GM23338 (cell line): Measurements from ENCODE around the gene HK1. TPM values are rescaled to one million over a fixed set of nuclear protein-coding genes. Genes with fewer than 3 reads are reported as not detected.
A peak's percentile ranks its signal among the peaks of the same experiment; 100 is the strongest.

Experiments
- ATAC-seq: fragments of 200-7000 bp; cut with Tn5 transposase; 3 replicates; pipeline ENCODE4 v1.9.1; 2020
- DNase-seq: peaks from one replicate; pipeline ENCODE4 v3.0.0-alpha.2; 2015; ENCODE audit warnings: low spot score
- H2AFZ ChIP-seq: fragments of 200-600 bp; sonication (generic); 2 replicates; pipeline ENCODE4 v1.8.0; 2016; ENCODE audit warnings: antibody characterized with exemption, mild to moderate bottlenecking, moderate library complexity
- H3F3A ChIP-seq: fragments of 200-600 bp; sonication (generic); replicated peaks from 2 replicates; pipeline ENCODE4 v1.8.0; 2017; ENCODE audit warnings: antibody characterized with exemption, mixed run types, low read depth
- H3K27ac ChIP-seq: fragments of 200-600 bp; sonication (generic); 2 replicates; pipeline ENCODE4 v1.6.1; 2016; ENCODE audit warnings: low read depth
- H3K27me3 ChIP-seq: fragments of 200-600 bp; sonication (generic); 2 replicates; pipeline ENCODE4 v1.8.0; 2016; ENCODE audit warnings: mild to moderate bottlenecking, mixed run types, moderate library complexity; ENCODE audit not compliant: insufficient read depth
- H3K36me3 ChIP-seq: fragments of 200-600 bp; sonication (generic); 2 replicates; pipeline ENCODE4 v1.8.0; 2016; ENCODE audit warnings: mild to moderate bottlenecking; ENCODE audit not compliant: insufficient read depth
- H3K4me1 ChIP-seq: fragments of 200-600 bp; sonication (generic); 2 replicates; pipeline ENCODE4 v1.8.0; 2016; ENCODE audit warnings: mild to moderate bottlenecking, moderate library complexity; ENCODE audit not compliant: insufficient read depth
- H3K4me2 ChIP-seq: fragments of 200-600 bp; sonication (generic); 2 replicates; pipeline ENCODE4 v1.7.1; 2017; ENCODE audit warnings: mixed run types
- H3K4me3 ChIP-seq: fragments of 200-600 bp; sonication (generic); 2 replicates; pipeline ENCODE4 v1.6.1; 2016; ENCODE audit warnings: mixed run types
- H3K79me2 ChIP-seq: fragments of 200-600 bp; sonication (generic); replicated peaks from 2 replicates; pipeline ENCODE4 v1.8.0; 2017; ENCODE audit warnings: mild to moderate bottlenecking; ENCODE audit not compliant: insufficient read depth
- H3K9me2 ChIP-seq: fragments of 200-600 bp; sonication (generic); 2 replicates; pipeline ENCODE4 v1.8.0; 2017; ENCODE audit not compliant: insufficient read depth
- H4K20me1 ChIP-seq: fragments of 200-600 bp; sonication (generic); replicated peaks from 2 replicates; pipeline ENCODE4 v1.8.0; 2017; ENCODE audit warnings: mild to moderate bottlenecking; ENCODE audit not compliant: insufficient read depth
- H3K27ac Mint-ChIP-seq: 2 replicates; pipeline ENCODE4 v1.8.0; 2020; ENCODE audit warnings: inconsistent platforms, mild to moderate bottlenecking, moderate library complexity, mixed read lengths
- H3K27me3 Mint-ChIP-seq: 3 replicates; pipeline ENCODE4 v1.8.0; 2022; ENCODE audit warnings: low read depth, mild to moderate bottlenecking, moderate library complexity, mixed read lengths, inconsistent platforms; ENCODE audit not compliant: insufficient read depth, poor library complexity
- H3K36me3 Mint-ChIP-seq: 3 replicates; pipeline ENCODE4 v1.8.0; 2021; ENCODE audit warnings: low read depth, mild to moderate bottlenecking, inconsistent platforms, moderate library complexity, mixed read lengths
- H3K4me1 Mint-ChIP-seq: 3 replicates; pipeline ENCODE4 v1.8.0; 2020; ENCODE audit warnings: mild to moderate bottlenecking, inconsistent platforms, mixed read lengths
- H3K4me3 Mint-ChIP-seq: 3 replicates; pipeline ENCODE4 v1.8.0; 2021; ENCODE audit warnings: moderate library complexity, mild to moderate bottlenecking, inconsistent platforms, mixed read lengths
- H3K9me3 Mint-ChIP-seq: 3 replicates; pipeline ENCODE4 v1.8.0; 2020; ENCODE audit warnings: moderate library complexity, mild to moderate bottlenecking, inconsistent platforms, mixed read lengths
- CTCF ChIP-seq, 2 experiments: fragments of 200-600 bp in 1 of 2; sonication (generic) in 1 of 2; conservative IDR thresholded peaks; 2 replicates each; pipeline versions ENCODE4 v1.5.1 to v1.6.1; 2016 to 2017; ENCODE audit warnings: antibody characterized with exemption in 2 of 2, low read depth in 2 of 2, mild to moderate bottlenecking in 2 of 2, moderate library complexity in 1 of 2
- ETS1 ChIP-seq: IDR thresholded peaks from 2 replicates; pipeline ENCODE4 v1.6.1; 2016; ENCODE audit warnings: antibody characterized with exemption
- EZH2 ChIP-seq: fragments of 200-600 bp; sonication (generic); IDR thresholded peaks from one replicate; pipeline ENCODE4 v1.8.0; 2017; ENCODE audit warnings: antibody characterized with exemption, mild to moderate bottlenecking, low read depth; ENCODE audit not compliant: unreplicated experiment
- JUNB ChIP-seq: IDR thresholded peaks from one replicate; pipeline ENCODE4 v1.6.1; 2016; ENCODE audit warnings: antibody characterized with exemption; ENCODE audit not compliant: unreplicated experiment
- NANOG ChIP-seq: IDR thresholded peaks from 2 replicates; pipeline ENCODE4 v1.6.1; 2016; ENCODE audit warnings: antibody characterized with exemption, borderline replicate concordance
- REST ChIP-seq: IDR thresholded peaks from one replicate; pipeline ENCODE4 v1.6.1; 2018; ENCODE audit warnings: antibody characterized with exemption; ENCODE audit not compliant: unreplicated experiment
- ZNF114 ChIP-seq: fragments of 250-450 bp; sonication (Bioruptor Pico); IDR thresholded peaks from 2 replicates; pipeline ENCODE4 v1.5.0; 2020; ENCODE audit warnings: mild to moderate bottlenecking, moderate library complexity
- ZNF462 ChIP-seq: fragments of 250-450 bp; sonication (Bioruptor Pico); IDR thresholded peaks from 2 replicates; pipeline ENCODE4 v1.5.0; 2020; ENCODE audit warnings: mild to moderate bottlenecking, moderate library complexity
- polyA plus RNA-seq: library from polyadenylated mRNA; unstranded; fragments of >200 nt; fragmentation: Nextera tagmentation; extraction: Ambion mirVana; gene quantifications from 2 replicates; pipeline ENCODE4 v1.2.1, GENCODE V29; 2016
- total RNA-seq: library from RNA; depleted of rRNA; stranded (reverse); fragments of >200 nt; shearing (Covaris generic); gene quantifications from 2 replicates; pipeline ENCODE4 v1.2.3, GENCODE V29; 2014

HK1 gene
- total and polyA plus RNA-seq, 2 experiments from 2014 or later = 76.6 to 229 TPM

GRCh38 chr10:69344591-69345252 is 66.4 kb downstream of the HK1 start:
- Histone ChIP-seq H3K4me1 (peaks cover 73% of the 10 kb centered on the region), H3K9me2 (0 out of 2 replicates have a peak, but pooled peaks cover 3% of the 10 kb centered on the region), H3K79me2 (peaks cover 98% of the 10 kb centered on the region), H4K20me1 (no peaks in the 10 kb centered on the region), H3K4me3 (no peak overlapping the region; the same call in 1 of the 2 replicates), H3K27ac (peak overlapping the region; percentile 89), H3F3A (peaks cover 9% of the 10 kb centered on the region), H2AFZ (no peak overlapping the region), H3K27me3 (no peaks in the 10 kb centered on the region), H3K4me2 (peak overlapping the region; percentile 74), H3K36me3 (peaks cover 10% of the 10 kb centered on the region; the same call in 1 of the 2 replicates)
- H3K4me1 Mint-ChIP-seq = peaks cover 75% of the 10 kb centered on the region
- H3K4me3 Mint-ChIP-seq = no peak overlapping the region; the same call in 2 of the 3 replicates
- DNase-seq (peak; percentile 49), ATAC-seq (peak; percentile 52)
- H3K36me3 Mint-ChIP-seq = peaks cover 56% of the 10 kb centered on the region
- H3K9me3 Mint-ChIP-seq = no peaks in the 10 kb centered on the region
- H3K27me3 Mint-ChIP-seq = peaks cover 9% of the 10 kb centered on the region
- TF ChIP-seq ETS1 (no peak), JUNB (no peak), CTCF (conservative IDR thresholded peaks at IDR 0.05; ENCODE audit: low read depth in 2 of 2) (0 out of 4 replicates have a peak, but pooled peaks of 1 of the 2 experiments have one; percentile 3), NANOG (no peak), REST (no peak), ZNF114 (CRISPR knock-in tag) (no peak), ZNF462 (CRISPR knock-in tag) (no peak), EZH2 (no peak)
- peak overlapping the region; percentile 81 for H3K27ac Mint-ChIP-seq
